ENCODE data around the gene PRKG1. TPM values are rescaled to one million over a fixed set of nuclear protein-coding genes. Genes with fewer than 3 reads are reported as not detected.

The PRKG1 gene
- total and polyA plus RNA-seq, 7 experiments from 2014 or later: 0.19 TPM; not detected in 6

DNA sequence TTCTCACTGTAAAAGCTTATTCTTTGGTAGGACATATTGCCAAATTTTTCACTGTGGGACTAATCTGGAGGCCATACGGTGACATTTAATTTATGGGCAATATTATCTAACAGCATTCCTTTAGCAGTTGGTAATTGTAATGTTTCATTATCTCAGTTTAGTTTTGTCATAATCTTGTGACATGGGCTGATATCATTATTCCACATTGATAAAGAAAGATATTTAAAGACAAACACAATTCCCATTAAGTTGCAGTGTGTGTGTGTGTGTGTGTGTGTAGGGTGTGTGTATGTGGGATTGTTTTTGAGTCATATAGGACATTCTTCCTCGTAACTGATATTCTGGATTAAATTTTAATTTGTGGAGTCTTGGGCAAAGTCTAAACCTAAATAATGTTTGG lies 238.5 kb downstream of the PRKG1 start:
- Histone ChIP-seq H3K27me3 (ENCODE audit: control insufficient read depth in 2 of 2, insufficient read depth in 2 of 2, low read length in 2 of 2) (no peaks in the 10 kb centered on the region), H3K4me3 (ENCODE audit: low read length) (no peak overlapping the region), H3K9me3 (ENCODE audit: control insufficient read depth in 2 of 3, low read length in 3 of 3) (no peaks in the 10 kb centered on the region), H3K4me1 (ENCODE audit: control insufficient read depth in 2 of 2, insufficient read depth in 2 of 2, low read length in 2 of 2) (no peaks in the 10 kb centered on the region), H3K36me3 (ENCODE audit: control insufficient read depth in 2 of 3, insufficient read depth in 3 of 3, low read length in 3 of 3) (no peaks in the 10 kb centered on the region), H3K27ac (ENCODE audit: low read depth, low read length) (no peak overlapping the region)
- H3K4me3 Mint-ChIP-seq: no peak overlapping the region
- POLR2A ChIA-PET: interaction anchor here (0.6 kb wide), 1 partner anchor 12 kb away, joined by 5 read pairs; no protein-coding TSS in a partner anchor
- H3K9me3 Mint-ChIP-seq: peaks cover 0 to 3% (median 0%) of the 10 kb centered on the region in 11 donors
- DNase-seq (no peak), ATAC-seq (no peak)
- CTCF ChIA-PET: no interaction called here
- intact Hi-C loops (cut with micrococcal nuclease): no loop called here
- H3K27ac Mint-ChIP-seq: no peak overlapping the region
- H3K36me3 Mint-ChIP-seq: no peaks in the 10 kb centered on the region
- H3K4me1 Mint-ChIP-seq: no peaks in the 10 kb centered on the region
- no peaks in the 10 kb centered on the region for H3K27me3 Mint-ChIP-seq

DNA sequence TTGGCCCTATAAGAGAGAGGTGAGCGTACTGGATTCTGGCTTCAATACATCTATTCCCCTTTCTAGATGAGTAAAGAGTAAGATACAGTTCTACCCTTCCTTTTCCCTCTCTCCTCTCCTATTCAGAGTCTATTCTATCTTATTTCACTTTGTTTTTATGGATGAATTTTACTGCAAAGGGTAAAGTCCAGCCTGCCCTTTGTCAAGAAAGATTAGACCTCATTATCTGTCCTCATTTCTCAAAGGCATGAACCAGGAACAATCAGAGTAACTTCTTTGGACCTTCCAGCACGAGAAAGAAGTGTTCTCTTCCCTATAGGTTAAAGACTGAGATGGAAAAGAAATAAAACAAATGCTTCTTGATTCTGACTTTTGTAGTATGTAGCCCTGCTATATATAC lies 239.0 kb downstream of the PRKG1 start:
- Histone ChIP-seq H3K9me3 (ENCODE audit: control insufficient read depth in 2 of 3, low read length in 3 of 3) (no peaks in the 10 kb centered on the region), H3K36me3 (ENCODE audit: control insufficient read depth in 2 of 3, insufficient read depth in 3 of 3, low read length in 3 of 3) (no peaks in the 10 kb centered on the region), H3K4me1 (ENCODE audit: control insufficient read depth in 2 of 2, insufficient read depth in 2 of 2, low read length in 2 of 2) (no peaks in the 10 kb centered on the region), H3K27ac (ENCODE audit: low read depth, low read length) (no peak overlapping the region), H3K4me3 (ENCODE audit: low read length) (no peak overlapping the region), H3K27me3 (ENCODE audit: control insufficient read depth in 2 of 2, insufficient read depth in 2 of 2, low read length in 2 of 2) (no peaks in the 10 kb centered on the region)
- intact Hi-C loops (cut with micrococcal nuclease): no loop called here
- H3K4me1 Mint-ChIP-seq: no peaks in the 10 kb centered on the region
- H3K9me3 Mint-ChIP-seq: peaks cover 0 to 3% (median 0%) of the 10 kb centered on the region in 11 donors
- CTCF ChIA-PET: no interaction called here
- no peak for ATAC-seq
- no peaks in the 10 kb centered on the region for H3K36me3 Mint-ChIP-seq
- no peak overlapping the region for H3K4me3 Mint-ChIP-seq
- POLR2A ChIA-PET: interaction anchor here (0.6 kb wide), 1 partner anchor 13 kb away, joined by 5 read pairs; no protein-coding TSS in a partner anchor
- no peak overlapping the region for H3K27ac Mint-ChIP-seq
- no peak for DNase-seq
- no peaks in the 10 kb centered on the region for H3K27me3 Mint-ChIP-seq

DNA sequence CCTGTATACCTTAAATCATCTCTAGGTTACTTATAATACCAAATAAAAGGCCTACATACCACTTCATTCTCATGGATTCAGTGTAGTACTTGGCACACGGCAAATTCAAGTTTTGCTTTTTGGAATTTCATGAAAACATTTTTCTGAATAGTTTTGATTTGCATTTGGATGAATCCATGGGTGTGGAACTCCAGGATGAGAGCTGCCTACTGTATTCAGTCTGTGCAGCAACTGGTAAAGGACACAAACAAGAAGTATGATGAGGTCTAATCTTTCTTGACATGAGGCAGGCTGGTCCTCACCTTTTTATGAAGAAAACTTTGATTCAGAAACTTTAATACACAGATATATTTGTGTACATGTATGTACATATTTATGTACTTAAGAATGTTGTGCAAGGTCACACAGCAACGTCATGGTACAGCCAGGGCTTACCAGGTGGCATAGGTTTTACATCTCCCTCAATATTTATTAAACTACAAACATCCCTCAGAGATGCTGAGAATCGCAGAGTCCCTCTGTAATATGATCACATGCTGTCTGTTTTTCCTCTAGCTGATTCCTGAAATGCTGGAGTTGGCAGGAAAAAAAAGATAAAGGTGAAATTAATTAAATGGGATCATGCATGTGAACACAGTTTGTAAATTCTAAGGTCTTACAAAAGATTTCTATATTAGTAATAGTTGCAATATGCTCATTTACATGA lies 239.6 kb downstream of the PRKG1 start:
- ChIA-PET CTCF (no interaction called here), POLR2A (no interaction called here)
- no peak overlapping the region for H3K4me3 Mint-ChIP-seq
- no peaks in the 10 kb centered on the region for H3K36me3 ChIP-seq (ENCODE audit: control insufficient read depth in 2 of 3, insufficient read depth in 3 of 3, low read length in 3 of 3)
- no peaks in the 10 kb centered on the region for H3K27me3 Mint-ChIP-seq
- H3K4me3 ChIP-seq (ENCODE audit: low read length): no peak overlapping the region
- no peaks in the 10 kb centered on the region for H3K9me3 ChIP-seq (ENCODE audit: control insufficient read depth in 2 of 3, low read length in 3 of 3)
- ATAC-seq (no peak), DNase-seq (no peak)
- no peaks in the 10 kb centered on the region for H3K4me1 ChIP-seq (ENCODE audit: control insufficient read depth in 2 of 2, insufficient read depth in 2 of 2, low read length in 2 of 2)
- intact Hi-C loops (cut with micrococcal nuclease): no loop called here
- H3K27ac ChIP-seq (ENCODE audit: low read depth, low read length): no peak overlapping the region
- H3K27me3 ChIP-seq (ENCODE audit: control insufficient read depth in 2 of 2, insufficient read depth in 2 of 2, low read length in 2 of 2): no peaks in the 10 kb centered on the region
- no peaks in the 10 kb centered on the region for H3K4me1 Mint-ChIP-seq
- no peak overlapping the region for H3K27ac Mint-ChIP-seq
- peaks cover 0 to 3% (median 0%) of the 10 kb centered on the region in 11 donors for H3K9me3 Mint-ChIP-seq
- H3K36me3 Mint-ChIP-seq: no peaks in the 10 kb centered on the region

GRCh38 chr10:51314481-51314880 lies 240.2 kb downstream of the PRKG1 start:
- no peak overlapping the region for H3K27ac ChIP-seq (ENCODE audit: low read depth, low read length)
- no peaks in the 10 kb centered on the region for H3K36me3 ChIP-seq (ENCODE audit: control insufficient read depth in 2 of 3, insufficient read depth in 3 of 3, low read length in 3 of 3)
- no peaks in the 10 kb centered on the region for H3K27me3 ChIP-seq (ENCODE audit: control insufficient read depth in 2 of 2, insufficient read depth in 2 of 2, low read length in 2 of 2)
- Mint-ChIP-seq H3K36me3 (no peaks in the 10 kb centered on the region), H3K4me1 (no peaks in the 10 kb centered on the region), H3K4me3 (no peak overlapping the region), H3K27ac (no peak overlapping the region), H3K9me3 (no peaks in the 10 kb centered on the region), H3K27me3 (no peaks in the 10 kb centered on the region)
- POLR2A ChIA-PET: no interaction called here
- H3K4me3 ChIP-seq (ENCODE audit: low read length): no peak overlapping the region
- CTCF ChIA-PET: no interaction called here
- ATAC-seq (no peak), DNase-seq (no peak)
- no peaks in the 10 kb centered on the region for H3K4me1 ChIP-seq (ENCODE audit: control insufficient read depth in 2 of 2, insufficient read depth in 2 of 2, low read length in 2 of 2)
- intact Hi-C loops (cut with micrococcal nuclease): no loop called here
- H3K9me3 ChIP-seq (ENCODE audit: control insufficient read depth in 2 of 3, low read length in 3 of 3): no peaks in the 10 kb centered on the region

DNA sequence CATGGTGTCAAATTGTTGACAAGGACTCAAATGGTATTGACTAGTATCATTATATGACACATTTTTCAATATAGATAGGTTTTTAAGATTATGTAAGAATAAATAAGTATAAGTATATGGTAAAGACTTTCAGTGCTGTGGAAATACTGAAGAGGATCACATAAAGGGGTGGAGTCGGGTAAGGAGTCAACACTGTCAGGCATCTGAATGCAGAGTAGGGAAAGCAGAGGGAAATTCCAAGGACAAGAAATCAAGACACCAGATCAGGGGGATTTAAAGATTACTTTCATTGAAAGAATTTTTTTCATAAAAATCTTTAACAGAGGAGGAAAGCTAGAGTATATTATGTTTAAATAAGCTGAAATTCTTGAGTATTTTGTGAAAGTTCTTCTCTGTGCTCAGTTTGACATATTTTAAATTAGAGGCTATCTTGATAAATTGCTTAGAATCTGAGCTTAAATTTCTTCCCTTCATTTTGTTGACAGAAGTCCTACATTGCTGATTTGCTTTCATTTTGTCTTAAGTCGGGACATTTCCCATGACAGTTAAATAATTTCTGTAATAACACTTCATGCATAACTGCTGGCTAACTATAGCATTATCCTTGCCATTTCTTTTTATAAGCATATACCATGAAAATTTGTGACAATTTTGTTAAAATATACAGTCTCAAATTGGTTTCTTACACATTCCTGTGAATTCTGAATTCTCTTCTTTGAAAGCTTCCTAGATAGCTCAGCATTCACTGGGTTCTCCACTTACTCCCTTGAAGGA lies 244.3 kb downstream of the PRKG1 start:
- no peaks in the 10 kb centered on the region for H3K27me3 Mint-ChIP-seq
- ChIA-PET POLR2A (no interaction called here), CTCF (no interaction called here)
- ATAC-seq (no peak), DNase-seq (no peak)
- no peak overlapping the region for H3K4me3 ChIP-seq (ENCODE audit: low read length)
- peaks cover 0 to 5% (median 0%) of the 10 kb centered on the region in 11 donors for H3K9me3 Mint-ChIP-seq
- H3K4me1 ChIP-seq (ENCODE audit: control insufficient read depth in 2 of 2, insufficient read depth in 2 of 2, low read length in 2 of 2): no peaks in the 10 kb centered on the region
- H3K36me3 ChIP-seq (ENCODE audit: control insufficient read depth in 2 of 3, insufficient read depth in 3 of 3, low read length in 3 of 3): no peaks in the 10 kb centered on the region
- intact Hi-C loops (cut with micrococcal nuclease): no loop called here
- H3K9me3 ChIP-seq (ENCODE audit: control insufficient read depth in 2 of 3, low read length in 3 of 3): no peaks in the 10 kb centered on the region
- no peak overlapping the region for H3K4me3 Mint-ChIP-seq
- H3K36me3 Mint-ChIP-seq: no peaks in the 10 kb centered on the region
- H3K27ac ChIP-seq (ENCODE audit: low read depth, low read length): no peak overlapping the region
- H3K27me3 ChIP-seq (ENCODE audit: control insufficient read depth in 2 of 2, insufficient read depth in 2 of 2, low read length in 2 of 2): no peaks in the 10 kb centered on the region
- no peak overlapping the region for H3K27ac Mint-ChIP-seq
- no peaks in the 10 kb centered on the region for H3K4me1 Mint-ChIP-seq

DNA sequence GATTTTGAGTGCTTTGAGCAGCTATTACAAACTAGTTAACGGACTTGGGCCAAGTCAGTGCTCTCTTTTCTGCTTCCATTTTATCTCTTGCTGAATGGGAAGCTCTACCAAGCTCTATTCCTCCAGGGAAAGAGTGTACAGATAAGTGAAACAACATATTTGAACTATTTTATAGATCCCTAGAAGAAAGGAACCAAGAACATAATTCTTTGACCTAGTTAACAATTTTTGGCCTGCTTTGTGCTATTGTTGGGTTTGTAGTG lies 244.8 kb downstream of the PRKG1 start:
- Histone ChIP-seq H3K4me1 (ENCODE audit: control insufficient read depth in 2 of 2, insufficient read depth in 2 of 2, low read length in 2 of 2) (no peaks in the 10 kb centered on the region), H3K27me3 (ENCODE audit: control insufficient read depth in 2 of 2, insufficient read depth in 2 of 2, low read length in 2 of 2) (no peaks in the 10 kb centered on the region), H3K9me3 (ENCODE audit: control insufficient read depth in 2 of 3, low read length in 3 of 3) (no peaks in the 10 kb centered on the region), H3K27ac (ENCODE audit: low read depth, low read length) (no peak overlapping the region), H3K36me3 (ENCODE audit: control insufficient read depth in 2 of 3, insufficient read depth in 3 of 3, low read length in 3 of 3) (no peaks in the 10 kb centered on the region), H3K4me3 (ENCODE audit: low read length) (no peak overlapping the region)
- CTCF ChIA-PET: no interaction called here
- Mint-ChIP-seq H3K27ac (no peak overlapping the region), H3K9me3 (peaks cover 0 to 5% (median 0%) of the 10 kb centered on the region in 11 donors), H3K27me3 (no peaks in the 10 kb centered on the region), H3K4me3 (no peak overlapping the region), H3K4me1 (no peaks in the 10 kb centered on the region), H3K36me3 (no peaks in the 10 kb centered on the region)
- POLR2A ChIA-PET: no interaction called here
- ATAC-seq (no peak), DNase-seq (no peak)
- intact Hi-C loops (cut with micrococcal nuclease): no loop called here

DNA sequence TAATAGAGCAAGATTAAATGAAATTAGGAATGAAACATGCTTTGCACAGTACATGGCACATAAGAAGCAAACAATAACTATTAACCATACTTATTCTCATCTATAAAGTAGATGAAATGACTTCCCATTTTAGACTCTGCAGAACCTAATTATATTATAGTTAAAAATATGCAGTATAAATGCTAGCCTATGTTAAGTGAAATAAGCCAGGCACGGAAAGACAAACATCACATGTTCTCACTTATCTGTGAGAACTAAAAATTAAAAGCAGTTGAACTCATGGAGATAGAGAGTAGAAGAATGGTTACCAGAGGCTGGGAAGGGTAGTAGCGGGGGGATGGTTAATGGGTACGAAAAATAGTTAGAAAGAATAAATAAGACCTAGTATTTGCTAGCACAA lies 247.0 kb downstream of the PRKG1 start:
- H3K36me3 ChIP-seq (ENCODE audit: control insufficient read depth in 2 of 3, insufficient read depth in 3 of 3, low read length in 3 of 3): no peaks in the 10 kb centered on the region
- Mint-ChIP-seq H3K4me1 (no peaks in the 10 kb centered on the region), H3K9me3 (peaks cover 0 to 5% (median 0%) of the 10 kb centered on the region in 11 donors), H3K27ac (no peak overlapping the region), H3K4me3 (no peak overlapping the region), H3K27me3 (no peaks in the 10 kb centered on the region), H3K36me3 (no peaks in the 10 kb centered on the region)
- intact Hi-C loops (cut with micrococcal nuclease): no loop called here
- no peak for ATAC-seq
- DNase-seq: no peak
- no peaks in the 10 kb centered on the region for H3K4me1 ChIP-seq (ENCODE audit: control insufficient read depth in 2 of 2, insufficient read depth in 2 of 2, low read length in 2 of 2)
- ChIA-PET POLR2A (no interaction called here), CTCF (no interaction called here)
- no peak overlapping the region for H3K4me3 ChIP-seq (ENCODE audit: low read length)
- no peaks in the 10 kb centered on the region for H3K9me3 ChIP-seq (ENCODE audit: control insufficient read depth in 2 of 3, low read length in 3 of 3)
- no peak overlapping the region for H3K27ac ChIP-seq (ENCODE audit: low read depth, low read length)
- H3K27me3 ChIP-seq (ENCODE audit: control insufficient read depth in 2 of 2, insufficient read depth in 2 of 2, low read length in 2 of 2): no peaks in the 10 kb centered on the region

All from naive thymus-derived CD4-positive, alpha-beta T cell (primary cell).